Measurements from ENCODE around the gene GIPC2. TPM values are rescaled to one million over a fixed set of nuclear protein-coding genes. Genes with fewer than 3 reads are reported as not detected.

The GIPC2 gene
- total and polyA plus RNA-seq, 2 of the 4 experiments (the other 2 are of a cell fraction): 0.07 to 0.18 TPM

DNA sequence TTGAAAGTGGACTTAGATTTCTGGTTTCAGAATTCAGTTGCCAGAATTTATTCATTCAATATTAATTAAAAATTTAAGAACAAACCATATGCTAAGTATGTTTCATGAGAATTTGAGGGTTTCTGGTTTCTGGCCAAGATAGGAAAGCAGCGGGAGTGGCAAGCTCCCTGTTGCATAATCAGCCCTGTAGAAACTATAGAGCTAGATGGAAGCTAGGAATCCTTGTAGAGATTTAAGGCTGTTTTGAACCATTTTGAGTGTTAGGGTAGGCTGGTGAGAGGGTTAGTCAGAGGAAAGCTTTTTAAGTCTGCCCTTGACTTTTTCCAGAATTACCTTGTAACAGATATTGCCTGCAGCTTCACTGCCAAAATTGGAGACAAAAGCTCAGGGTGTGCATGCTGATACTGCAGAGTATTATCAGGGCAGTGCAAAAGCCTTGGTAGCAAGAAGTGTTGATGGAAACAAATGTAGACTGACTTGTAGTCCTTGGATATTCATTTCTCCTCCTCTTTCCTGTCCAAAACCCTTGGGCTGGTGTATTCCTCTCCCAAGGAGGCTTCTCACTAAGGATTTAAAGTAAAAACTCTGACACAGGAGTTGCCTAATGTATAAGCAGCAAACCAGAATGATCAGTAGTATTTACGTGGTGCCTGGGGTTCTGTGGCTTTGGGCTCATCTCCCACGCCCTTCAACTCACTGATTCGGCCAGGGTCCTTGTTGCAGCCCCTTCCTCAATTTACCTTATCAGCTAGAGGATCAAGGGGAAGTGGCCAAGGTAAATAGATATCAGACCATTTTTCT, 12.6 kb upstream of the GIPC2 start:
- no peak overlapping the region for H3K14ac ChIP-seq (replicated peaks; ENCODE audit: low read depth, low read length)
- TF ChIP-seq USF2 (IDR thresholded peaks at IDR 0.05; ENCODE audit: low read depth, low read length) (no peak), CEBPB (IDR thresholded peaks at IDR 0.05; ENCODE audit: low read depth, low read length) (peak; percentile 55; the same call in 1 of the 2 replicates)
- H4K5ac ChIP-seq (ENCODE audit: low read depth, low read length): no peak overlapping the region
- no peak overlapping the region for H4K91ac ChIP-seq (ENCODE audit: insufficient read depth, low read depth, low read length)
- dilution Hi-C loops (cut with HindIII; ENCODE audit: low sequenced_read_pairs, unreplicated experiment): no loop called here
- DNase-seq (no peak), ATAC-seq (ENCODE audit: low read depth) (no peak)
- no peaks in the 10 kb centered on the region for H3K4me1 ChIP-seq (ENCODE audit: control insufficient read depth, insufficient read depth, low read length)
- CTCF ChIA-PET: no interaction called here
- H3K27ac ChIP-seq (ENCODE audit: insufficient read depth, low read length): no peak overlapping the region
- no peak overlapping the region for H4K8ac ChIP-seq (ENCODE audit: low read depth in 2 of 2, low read length in 2 of 2)
- no peak overlapping the region for H3K4me3 ChIP-seq (ENCODE audit: insufficient read depth, low read depth, low read length)
- H2BK5ac ChIP-seq (ENCODE audit: low read depth, low read length, poor library complexity, severe bottlenecking): no peak overlapping the region
- H3K79me1 ChIP-seq (ENCODE audit: low read depth in 1 of 2, low read length in 2 of 2): no peaks in the 10 kb centered on the region
- in situ Hi-C loops (cut with MboI; ENCODE audit: low sequenced_read_pairs): no loop called here
- POLR2A ChIA-PET (ENCODE audit: unreplicated experiment): no interaction called here
- no peak overlapping the region for H3K23ac ChIP-seq (ENCODE audit: low read depth, low read length)
- H3K56ac ChIP-seq (ENCODE audit: extremely low read depth, insufficient read depth, low read length): no peak overlapping the region
- no peak overlapping the region for H2BK120ac ChIP-seq (ENCODE audit: low read depth, low read length)
- H2AK9ac ChIP-seq (replicated peaks; ENCODE audit: low read depth, low read length, poor library complexity): no peak overlapping the region
- no peaks in the 10 kb centered on the region for H3K27me3 ChIP-seq (ENCODE audit: control insufficient read depth, insufficient read depth, low read length)
- no TSS peak for BruUV-seq (replicated peaks)
- WGBS, 2 experiments (ENCODE audit: extremely low coverage in 2 of 2, insufficient read length in 1 of 2): 50% methylated on average over 1 of the region's 4 CpGs; no CpG with 5 or more reads in 1 of the 2 experiments
- no peak overlapping the region for H2BK15ac ChIP-seq (ENCODE audit: low read depth, low read length)
- H2AFZ ChIP-seq (replicated peaks; ENCODE audit: low read length, poor library complexity): no peak overlapping the region
- intact Hi-C loops (cut with micrococcal nuclease): no loop called here
- H3K4ac ChIP-seq (ENCODE audit: low read depth, low read length): no peak overlapping the region
- no peak overlapping the region for H3K18ac ChIP-seq (ENCODE audit: low read depth, low read length)
- H4K20me1 ChIP-seq (ENCODE audit: insufficient read depth, low read length): no peaks in the 10 kb centered on the region
- H3K36me3 ChIP-seq (ENCODE audit: control insufficient read depth, insufficient read depth, low read length): no peaks in the 10 kb centered on the region
- H3K9ac ChIP-seq (ENCODE audit: low read depth, low read length): no peak overlapping the region
- H3K9me3 ChIP-seq (ENCODE audit: control insufficient read depth, insufficient read depth, low read length): no peaks in the 10 kb centered on the region
- H2AK5ac ChIP-seq (ENCODE audit: low read depth, low read length): no peak overlapping the region
- H2BK20ac ChIP-seq (ENCODE audit: low read depth, low read length): no peak overlapping the region
- no peak overlapping the region for H3K4me2 ChIP-seq (ENCODE audit: low read depth, low read length)
- H3K9me1 ChIP-seq (ENCODE audit: insufficient read depth, low read length): no peaks in the 10 kb centered on the region

Measured in IMR-90 (cell line).